Measurements from ENCODE around the gene DOK7.

Gene DOK7

DNA sequence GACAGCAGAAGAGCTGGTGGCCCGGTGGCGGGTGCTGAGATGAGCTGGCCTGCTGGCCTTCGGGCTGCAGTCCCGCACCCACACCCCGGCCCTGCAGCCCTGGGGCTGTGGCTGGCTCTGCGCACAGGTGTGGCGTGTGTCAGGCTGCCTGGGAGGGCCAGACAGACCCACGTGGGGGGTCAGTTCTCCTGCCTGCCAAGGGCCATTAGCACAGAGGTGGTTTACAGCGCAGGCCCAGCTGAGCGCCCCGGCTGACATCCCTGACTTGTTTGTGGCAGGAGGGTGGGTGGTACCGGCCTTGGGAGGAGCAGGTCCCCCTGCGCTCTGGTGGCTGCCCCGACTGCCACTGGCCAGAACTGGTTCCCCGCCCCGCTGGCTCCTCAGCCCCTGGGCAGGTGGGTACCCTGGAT lies 30.7 kb upstream of the DOK7 start:
- Histone ChIP-seq H2BK5ac (ENCODE audit: low read length) (no peak overlapping the region), H4K8ac (ENCODE audit: low read depth, low read length) (no peak overlapping the region), H3K23ac (ENCODE audit: low read depth, low read length, poor library complexity) (peak overlapping the region; percentile 43), H3K9ac (ENCODE audit: low read depth, low read length, poor library complexity) (no peak overlapping the region), H3K18ac (ENCODE audit: low read length) (peak overlapping the region; percentile 48), H2BK12ac (ENCODE audit: low read length) (no peak overlapping the region), H3K9me3 (replicated peaks in 1 of 2; ENCODE audit: control insufficient read depth in 2 of 2, insufficient read depth in 1 of 2, low read depth in 1 of 2, low read length in 2 of 2) (no peaks in the 10 kb centered on the region), H4K91ac (ENCODE audit: low read depth, low read length, poor library complexity) (no peak overlapping the region), H3K4ac (ENCODE audit: low read length) (no peak overlapping the region), H2BK120ac (ENCODE audit: low read depth, low read length) (no peak overlapping the region), H3K79me1 (ENCODE audit: low read depth, low read length) (peaks cover 8% of the 10 kb centered on the region), H3K4me2 (ENCODE audit: insufficient read depth, low read length, poor library complexity, severe bottlenecking) (no peak overlapping the region), H2AK5ac (ENCODE audit: low read depth, low read length) (no peak overlapping the region), H3K27me3 (ENCODE audit: control insufficient read depth in 3 of 3, insufficient read depth in 3 of 3, low read depth in 1 of 3, low read length in 3 of 3) (no peaks in the 10 kb centered on the region), H3K27ac (replicated peaks; ENCODE audit: low read length) (no peak overlapping the region), H2BK15ac (ENCODE audit: low read length) (no peak overlapping the region), H3K14ac (ENCODE audit: low read length) (peak overlapping the region; percentile 94), H3K4me1 (ENCODE audit: control insufficient read depth in 2 of 2, insufficient read depth in 1 of 2, low read depth in 1 of 2, low read length in 2 of 2) (peaks cover 4 to 10% of the 10 kb centered on the region in 2 donors), H2AFZ (ENCODE audit: low read length) (no peak overlapping the region), H3K36me3 (replicated peaks in 1 of 2; ENCODE audit: control insufficient read depth in 2 of 2, insufficient read depth in 2 of 2, low read length in 2 of 2) (peaks cover 8 to 44% of the 10 kb centered on the region in 2 donors), H3K4me3 (ENCODE audit: low read length in 2 of 2) (no peak overlapping the region)
- WGBS, 2 donors (ENCODE audit: extremely low coverage in 2 of 2, insufficient read length in 2 of 2, insufficient replicate concordance in 1 of 2): no CpG with 5 or more reads among the region's 16 CpGs
- no peak for DNase-seq (ENCODE audit: low spot score)

DNA sequence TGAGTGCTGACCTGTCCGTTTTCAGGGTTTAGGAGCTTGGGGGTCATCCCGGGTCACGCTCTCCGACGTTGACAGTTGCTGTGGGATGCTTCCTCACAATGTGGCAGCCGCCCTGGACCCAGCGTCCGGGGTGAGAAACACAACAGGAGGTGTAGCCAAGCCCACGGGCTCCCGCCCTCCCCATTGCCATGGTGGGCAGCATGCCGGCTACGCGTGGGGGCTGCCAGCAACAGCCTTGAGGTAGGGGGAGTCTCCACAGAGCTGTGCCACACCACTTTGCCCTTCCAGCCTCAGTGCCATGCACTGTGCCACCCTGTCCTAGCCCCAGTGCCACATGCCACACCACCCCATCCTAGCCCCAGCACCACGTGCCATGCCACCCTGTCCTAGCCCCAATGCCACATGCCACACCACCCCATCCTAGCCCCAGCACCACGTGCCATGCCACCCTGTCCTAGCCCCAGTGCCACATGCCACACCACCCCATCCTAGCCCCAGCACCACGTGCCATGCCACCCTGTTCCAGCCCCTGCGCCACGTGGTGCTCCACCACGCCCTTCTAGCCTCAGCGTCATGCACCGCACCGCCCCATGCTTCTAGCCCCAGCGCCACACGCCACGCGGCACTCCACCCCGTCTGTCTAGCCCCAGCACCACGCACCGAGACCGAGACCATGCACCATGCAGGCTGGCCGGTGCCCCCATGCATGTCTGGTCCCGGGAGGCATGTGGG lies 29.8 kb upstream of the DOK7 start:
- no CpG with 5 or more reads among the region's 32 CpGs for WGBS, 2 donors (ENCODE audit: extremely low coverage in 2 of 2, insufficient read length in 2 of 2, insufficient replicate concordance in 1 of 2)

DNA sequence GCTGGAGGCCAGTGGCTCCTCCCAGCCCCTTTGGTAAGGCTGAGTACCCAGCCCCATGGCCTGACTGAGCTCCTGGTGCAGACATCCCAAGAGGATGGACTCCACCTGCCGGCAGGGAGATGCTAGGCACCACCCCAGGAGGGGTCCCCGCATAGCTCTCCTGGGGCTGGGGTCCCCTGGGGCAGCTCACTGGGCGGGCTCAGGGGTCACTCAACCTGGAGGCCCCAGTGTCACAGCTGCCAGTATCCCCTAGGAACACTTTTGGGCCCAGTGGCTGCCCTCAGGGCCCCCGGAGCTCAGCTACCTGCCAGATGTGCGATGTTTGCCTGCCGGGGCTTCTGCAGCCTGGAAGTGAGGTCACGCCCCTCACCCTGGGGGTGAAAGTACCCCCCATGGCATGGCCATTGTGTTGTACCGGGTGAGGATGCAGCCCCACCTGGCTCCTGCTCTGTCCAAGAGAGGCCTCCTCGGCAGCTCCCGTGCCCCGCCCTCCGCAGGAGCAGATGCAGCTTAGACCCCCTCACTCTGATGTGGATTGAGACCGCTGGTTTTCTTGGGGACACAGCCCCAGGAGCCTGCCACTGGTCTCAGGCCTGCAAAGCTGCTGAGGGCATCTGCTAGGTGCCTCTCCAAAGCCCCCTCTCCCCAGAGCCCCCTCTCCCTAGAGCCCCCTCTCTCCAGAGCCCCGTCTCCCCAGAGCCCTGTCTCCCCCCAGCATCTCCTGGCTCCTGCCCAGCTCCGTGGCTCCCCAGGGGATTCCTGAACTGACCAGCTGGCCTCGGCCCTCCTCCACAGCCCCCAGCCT lies 28.0 kb upstream of the DOK7 start:
- peak; percentile 26 for DNase-seq (ENCODE audit: low spot score)
- WGBS, 2 donors (ENCODE audit: extremely low coverage in 2 of 2, insufficient read length in 2 of 2, insufficient replicate concordance in 1 of 2): no CpG with 5 or more reads among the region's 16 CpGs
- Histone ChIP-seq H2BK12ac (ENCODE audit: low read length) (peak overlapping the region; percentile 58), H3K4ac (ENCODE audit: low read length) (no peak overlapping the region), H2AFZ (ENCODE audit: low read length) (no peak overlapping the region), H3K79me1 (ENCODE audit: low read depth, low read length) (peaks cover 8% of the 10 kb centered on the region), H4K8ac (ENCODE audit: low read depth, low read length) (no peak overlapping the region), H3K9me3 (replicated peaks in 1 of 2; ENCODE audit: control insufficient read depth in 2 of 2, insufficient read depth in 1 of 2, low read depth in 1 of 2, low read length in 2 of 2) (no peaks in the 10 kb centered on the region), H2BK5ac (ENCODE audit: low read length) (no peak overlapping the region), H3K4me2 (ENCODE audit: insufficient read depth, low read length, poor library complexity, severe bottlenecking) (no peak overlapping the region), H3K9ac (ENCODE audit: low read depth, low read length, poor library complexity) (peak overlapping the region; percentile 44), H2BK120ac (ENCODE audit: low read depth, low read length) (peak overlapping the region; percentile 31), H2AK5ac (ENCODE audit: low read depth, low read length) (peak overlapping the region; percentile 92), H3K14ac (ENCODE audit: low read length) (peak overlapping the region; percentile 38), H3K18ac (ENCODE audit: low read length) (peak overlapping the region; percentile 91), H3K27ac (replicated peaks; ENCODE audit: low read length) (no peak overlapping the region), H2BK15ac (ENCODE audit: low read length) (peak overlapping the region; percentile 7), H3K4me1 (ENCODE audit: control insufficient read depth in 2 of 2, insufficient read depth in 1 of 2, low read depth in 1 of 2, low read length in 2 of 2) (peaks cover 4 to 10% of the 10 kb centered on the region in 2 donors), H3K4me3 (ENCODE audit: low read length in 2 of 2) (no peak overlapping the region), H3K27me3 (ENCODE audit: control insufficient read depth in 3 of 3, insufficient read depth in 3 of 3, low read depth in 1 of 3, low read length in 3 of 3) (no peaks in the 10 kb centered on the region), H3K36me3 (replicated peaks in 1 of 2; ENCODE audit: control insufficient read depth in 2 of 2, insufficient read depth in 2 of 2, low read length in 2 of 2) (peaks cover 6 to 25% of the 10 kb centered on the region in 2 donors), H4K91ac (ENCODE audit: low read depth, low read length, poor library complexity) (no peak overlapping the region), H3K23ac (ENCODE audit: low read depth, low read length, poor library complexity) (peak overlapping the region; percentile 5)

More for the DNA sequence above, 29.8 kb upstream of the DOK7 start:
- Histone ChIP-seq H3K4me1 (ENCODE audit: control insufficient read depth in 2 of 2, insufficient read depth in 1 of 2, low read depth in 1 of 2, low read length in 2 of 2) (peaks cover 4 to 10% of the 10 kb centered on the region in 2 donors), H3K18ac (ENCODE audit: low read length) (peak overlapping the region; percentile 85), H2AK5ac (ENCODE audit: low read depth, low read length) (no peak overlapping the region), H3K27me3 (ENCODE audit: control insufficient read depth in 3 of 3, insufficient read depth in 3 of 3, low read depth in 1 of 3, low read length in 3 of 3) (no peaks in the 10 kb centered on the region), H3K14ac (ENCODE audit: low read length) (peak overlapping the region; percentile 56), H2BK5ac (ENCODE audit: low read length) (no peak overlapping the region), H3K9ac (ENCODE audit: low read depth, low read length, poor library complexity) (peak overlapping the region; percentile 44), H3K4me3 (ENCODE audit: low read length in 2 of 2) (no peak overlapping the region), H3K36me3 (replicated peaks in 1 of 2; ENCODE audit: control insufficient read depth in 2 of 2, insufficient read depth in 2 of 2, low read length in 2 of 2) (peaks cover 8 to 41% of the 10 kb centered on the region in 2 donors), H3K79me1 (ENCODE audit: low read depth, low read length) (peaks cover 8% of the 10 kb centered on the region), H4K8ac (ENCODE audit: low read depth, low read length) (peak overlapping the region; percentile 43), H2BK12ac (ENCODE audit: low read length) (peak overlapping the region; percentile 58), H2BK15ac (ENCODE audit: low read length) (no peak overlapping the region), H4K91ac (ENCODE audit: low read depth, low read length, poor library complexity) (no peak overlapping the region), H3K23ac (ENCODE audit: low read depth, low read length, poor library complexity) (peak overlapping the region; percentile 99), H3K4me2 (ENCODE audit: insufficient read depth, low read length, poor library complexity, severe bottlenecking) (no peak overlapping the region), H2AFZ (ENCODE audit: low read length) (no peak overlapping the region), H3K4ac (ENCODE audit: low read length) (no peak overlapping the region), H3K9me3 (replicated peaks in 1 of 2; ENCODE audit: control insufficient read depth in 2 of 2, insufficient read depth in 1 of 2, low read depth in 1 of 2, low read length in 2 of 2) (no peaks in the 10 kb centered on the region), H2BK120ac (ENCODE audit: low read depth, low read length) (no peak overlapping the region), H3K27ac (replicated peaks; ENCODE audit: low read length) (no peak overlapping the region)
- DNase-seq (ENCODE audit: low spot score): no peak

DNA sequence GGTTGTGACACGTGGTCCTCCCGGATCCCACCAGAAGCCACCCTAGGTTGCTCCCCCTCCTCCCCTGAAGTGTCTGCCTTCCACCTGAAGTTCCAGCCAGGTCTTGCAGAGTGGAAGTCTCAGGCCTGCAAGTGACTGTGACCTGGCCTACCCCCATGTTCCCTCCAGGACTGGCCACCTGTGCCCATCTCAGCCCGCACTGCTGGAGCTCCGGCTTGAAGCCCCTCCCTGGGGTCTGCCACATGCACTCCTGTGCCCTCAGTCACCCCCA lies 27.5 kb upstream of the DOK7 start:
- H2BK5ac ChIP-seq (ENCODE audit: low read length): peak overlapping the region; percentile 53
- no peak overlapping the region for H2AFZ ChIP-seq (ENCODE audit: low read length)
- H3K18ac ChIP-seq (ENCODE audit: low read length): peak overlapping the region; percentile 20
- H3K27me3 ChIP-seq (ENCODE audit: control insufficient read depth in 3 of 3, insufficient read depth in 3 of 3, low read depth in 1 of 3, low read length in 3 of 3): no peaks in the 10 kb centered on the region
- peak overlapping the region; percentile 7 for H2BK15ac ChIP-seq (ENCODE audit: low read length)
- WGBS, 2 donors (ENCODE audit: extremely low coverage in 2 of 2, insufficient read length in 2 of 2, insufficient replicate concordance in 1 of 2): no CpG with 5 or more reads among the region's 4 CpGs
- peaks cover 6 to 21% of the 10 kb centered on the region in 2 donors for H3K36me3 ChIP-seq (replicated peaks in 1 of 2; ENCODE audit: control insufficient read depth in 2 of 2, insufficient read depth in 2 of 2, low read length in 2 of 2)
- no peak overlapping the region for H4K91ac ChIP-seq (ENCODE audit: low read depth, low read length, poor library complexity)
- no peak overlapping the region for H2AK5ac ChIP-seq (ENCODE audit: low read depth, low read length)
- H3K9ac ChIP-seq (ENCODE audit: low read depth, low read length, poor library complexity): peak overlapping the region; percentile 30
- H3K4ac ChIP-seq (ENCODE audit: low read length): peak overlapping the region; percentile 89
- H3K79me1 ChIP-seq (ENCODE audit: low read depth, low read length): peaks cover 8% of the 10 kb centered on the region
- H3K9me3 ChIP-seq (replicated peaks in 1 of 2; ENCODE audit: control insufficient read depth in 2 of 2, insufficient read depth in 1 of 2, low read depth in 1 of 2, low read length in 2 of 2): no peaks in the 10 kb centered on the region
- H3K27ac ChIP-seq (replicated peaks; ENCODE audit: low read length): no peak overlapping the region
- no peak for DNase-seq (ENCODE audit: low spot score)
- H3K23ac ChIP-seq (ENCODE audit: low read depth, low read length, poor library complexity): peak overlapping the region; percentile 5
- no peak overlapping the region for H2BK120ac ChIP-seq (ENCODE audit: low read depth, low read length)
- no peak overlapping the region for H3K4me2 ChIP-seq (ENCODE audit: insufficient read depth, low read length, poor library complexity, severe bottlenecking)
- H3K14ac ChIP-seq (ENCODE audit: low read length): no peak overlapping the region
- no peak overlapping the region for H2BK12ac ChIP-seq (ENCODE audit: low read length)
- no peak overlapping the region for H3K4me3 ChIP-seq (ENCODE audit: low read length in 2 of 2)
- peaks cover 4 to 10% of the 10 kb centered on the region in 2 donors for H3K4me1 ChIP-seq (ENCODE audit: control insufficient read depth in 2 of 2, insufficient read depth in 1 of 2, low read depth in 1 of 2, low read length in 2 of 2)
- no peak overlapping the region for H4K8ac ChIP-seq (ENCODE audit: low read depth, low read length)
